ENCODE data around the gene NRIP2.

DNA sequence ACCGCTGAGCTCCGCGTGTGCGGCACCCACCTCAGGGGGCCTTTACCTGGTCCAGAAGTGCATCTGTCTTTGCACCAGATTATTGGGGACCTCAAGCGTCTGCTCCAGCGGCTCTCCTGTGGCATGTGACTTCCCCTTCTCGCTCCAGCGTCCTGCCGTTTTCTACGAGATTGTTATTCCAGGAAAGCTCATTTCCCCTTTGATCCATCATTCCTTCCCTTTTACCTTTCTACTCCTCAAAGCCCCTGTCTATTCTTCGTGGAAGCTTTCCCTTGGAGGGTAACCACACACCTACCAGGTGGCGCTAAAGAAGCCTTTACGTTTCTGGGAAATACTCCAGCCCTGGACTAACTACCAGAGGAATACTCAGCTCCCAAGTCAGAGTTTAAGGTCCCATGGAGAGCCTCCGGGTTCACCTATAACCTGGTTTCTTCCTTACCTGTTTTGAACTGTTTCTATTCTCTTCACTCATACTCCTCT, 38.6 kb downstream of the NRIP2 start:
- TF ChIP-seq ESRRA (IDR thresholded peaks at IDR 0.05; ENCODE audit: low read length) (no peak), CHD4 (IDR thresholded peaks at IDR 0.05) (no peak), EZH2 (IDR thresholded peaks at IDR 0.05; ENCODE audit: borderline replicate concordance, control insufficient read depth, low read depth, low read length) (no peak), EGR1 (IDR thresholded peaks at IDR 0.05; ENCODE audit: borderline replicate concordance in 1 of 2, low read depth in 2 of 2, low read length in 2 of 2) (no peak), POLR2AphosphoS5 (IDR thresholded peaks at IDR 0.05; ENCODE audit: low read length) (no peak), RAD21 (IDR thresholded peaks at IDR 0.05; ENCODE audit: insufficient read depth, low read depth, low read length) (no peak), MXI1 (IDR thresholded peaks at IDR 0.05; ENCODE audit: low read depth, low read length) (no peak)
- TF ChIP-seq, protein P1, sequence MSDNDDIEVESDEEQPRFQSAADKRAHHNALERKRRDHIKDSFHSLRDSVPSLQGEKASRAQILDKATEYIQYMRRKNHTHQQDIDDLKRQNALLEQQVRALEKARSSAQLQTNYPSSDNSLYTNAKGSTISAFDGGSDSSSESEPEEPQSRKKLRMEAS (IDR thresholded peaks at IDR 0.05; ENCODE audit: low read depth, low read length) = 0 out of 2 replicates have a peak, but pooled peaks have one; percentile 6
- TF ChIP-seq, protein P2, sequence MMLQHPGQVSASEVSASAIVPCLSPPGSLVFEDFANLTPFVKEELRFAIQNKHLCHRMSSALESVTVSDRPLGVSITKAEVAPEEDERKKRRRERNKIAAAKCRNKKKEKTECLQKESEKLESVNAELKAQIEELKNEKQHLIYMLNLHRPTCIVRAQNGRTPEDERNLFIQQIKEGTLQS (IDR thresholded peaks at IDR 0.05; ENCODE audit: borderline replicate concordance, extremely low read depth, low read depth, low read length) = no peak
